ENCODE data around the gene TRIM15.
"Not testable (repeated sequence)": the region's sequence is repeated elsewhere in the genome, so short reads cannot be mapped to it uniquely, and the experiment has no call there.

TRIM15 gene

GRCh38 chr6:30162265-30163089, 869 bp upstream of the TRIM15 start:
- DNase-seq (ENCODE audit: low read depth, low spot score) = no peak

DNA sequence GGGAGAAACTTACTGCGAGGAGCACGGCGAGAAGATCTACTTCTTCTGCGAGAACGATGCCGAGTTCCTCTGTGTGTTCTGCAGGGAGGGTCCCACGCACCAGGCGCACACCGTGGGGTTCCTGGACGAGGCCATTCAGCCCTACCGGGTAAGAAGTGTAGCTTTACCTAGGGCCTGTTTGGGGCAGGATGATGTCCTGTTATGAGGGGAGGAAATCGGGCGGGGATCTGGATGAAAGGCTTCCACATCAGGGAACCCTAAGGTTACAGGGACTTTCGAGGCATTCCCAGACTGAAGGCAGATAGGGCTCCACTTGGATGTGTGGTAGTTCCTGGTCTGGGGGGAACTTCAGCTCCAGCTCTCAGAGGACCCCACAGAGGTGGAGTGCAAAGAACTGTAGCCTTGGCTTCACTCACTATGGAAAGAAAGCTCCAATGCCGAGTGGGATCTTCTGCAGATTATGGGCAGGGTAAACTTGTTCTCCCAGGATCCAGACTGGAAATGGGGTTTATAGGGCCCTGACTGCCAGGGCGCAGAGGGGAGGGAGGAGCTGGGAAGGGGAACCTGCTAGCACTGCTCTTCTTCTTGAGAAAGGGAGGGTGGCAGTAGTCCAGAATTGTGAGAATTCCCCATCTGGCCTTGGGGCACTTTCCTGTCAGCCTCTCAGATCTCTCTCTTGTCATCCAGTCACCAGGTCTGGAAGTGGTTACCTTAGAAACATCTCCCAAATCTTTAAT, 740 bp downstream of the TRIM15 start:
- DNase-seq (ENCODE audit: low read depth, low spot score) = no peak

DNA sequence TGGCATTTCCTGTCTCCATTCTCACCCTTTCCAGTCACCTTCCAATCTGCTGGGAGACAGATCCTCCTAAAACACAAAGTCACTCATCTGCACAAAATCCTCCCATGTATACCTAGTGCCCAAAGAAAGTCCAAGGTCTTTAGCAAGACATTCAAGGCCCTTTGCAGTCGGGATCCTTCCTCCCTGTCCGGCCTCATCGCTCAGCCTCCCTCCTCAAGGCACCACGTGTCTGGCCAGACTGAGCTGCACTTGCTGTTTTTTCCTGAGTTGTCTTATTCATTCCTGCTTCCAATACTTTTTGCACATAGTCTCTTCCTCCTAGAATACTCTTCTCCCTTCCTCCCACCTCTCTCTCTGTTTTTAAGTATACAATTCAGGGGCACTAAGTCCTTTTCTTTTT, 1.4 kb downstream of the TRIM15 start:
- no peak for DNase-seq (ENCODE audit: low read depth, low spot score)

- not testable (repeated sequence) for DNase-seq (ENCODE audit: low read depth, low spot score)
Measured at GRCh38 chr6:30165238-30165637, 1.9 kb downstream of the TRIM15 start.

- DNase-seq (ENCODE audit: low read depth, low spot score) = no peak
Measured at GRCh38 chr6:30167101-30167500, 3.8 kb downstream of the TRIM15 start.

DNA sequence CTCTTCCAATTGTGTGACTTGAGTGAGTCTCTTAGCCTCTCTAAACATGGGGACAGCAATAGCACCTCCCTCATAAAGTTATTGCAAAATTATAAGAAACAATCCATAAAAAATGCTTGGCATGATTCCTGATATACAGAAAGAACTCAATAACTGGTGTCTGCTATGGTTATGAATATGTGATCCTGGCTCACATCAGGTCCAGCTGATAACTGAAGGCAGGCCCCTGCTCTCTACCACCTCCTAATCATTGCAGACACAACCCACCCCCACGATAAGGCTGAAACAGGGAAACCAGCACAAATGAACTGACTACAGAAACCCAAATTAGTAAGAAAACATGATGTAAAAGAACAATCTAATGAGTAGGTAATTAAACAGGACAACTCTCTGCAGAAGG, 5.4 kb downstream of the TRIM15 start:
- DNase-seq (ENCODE audit: low read depth, low spot score) = no peak

- DNase-seq (ENCODE audit: low read depth, low spot score) = no peak
Measured at GRCh38 chr6:30169658-30170614, 6.6 kb downstream of the TRIM15 start.

DNA sequence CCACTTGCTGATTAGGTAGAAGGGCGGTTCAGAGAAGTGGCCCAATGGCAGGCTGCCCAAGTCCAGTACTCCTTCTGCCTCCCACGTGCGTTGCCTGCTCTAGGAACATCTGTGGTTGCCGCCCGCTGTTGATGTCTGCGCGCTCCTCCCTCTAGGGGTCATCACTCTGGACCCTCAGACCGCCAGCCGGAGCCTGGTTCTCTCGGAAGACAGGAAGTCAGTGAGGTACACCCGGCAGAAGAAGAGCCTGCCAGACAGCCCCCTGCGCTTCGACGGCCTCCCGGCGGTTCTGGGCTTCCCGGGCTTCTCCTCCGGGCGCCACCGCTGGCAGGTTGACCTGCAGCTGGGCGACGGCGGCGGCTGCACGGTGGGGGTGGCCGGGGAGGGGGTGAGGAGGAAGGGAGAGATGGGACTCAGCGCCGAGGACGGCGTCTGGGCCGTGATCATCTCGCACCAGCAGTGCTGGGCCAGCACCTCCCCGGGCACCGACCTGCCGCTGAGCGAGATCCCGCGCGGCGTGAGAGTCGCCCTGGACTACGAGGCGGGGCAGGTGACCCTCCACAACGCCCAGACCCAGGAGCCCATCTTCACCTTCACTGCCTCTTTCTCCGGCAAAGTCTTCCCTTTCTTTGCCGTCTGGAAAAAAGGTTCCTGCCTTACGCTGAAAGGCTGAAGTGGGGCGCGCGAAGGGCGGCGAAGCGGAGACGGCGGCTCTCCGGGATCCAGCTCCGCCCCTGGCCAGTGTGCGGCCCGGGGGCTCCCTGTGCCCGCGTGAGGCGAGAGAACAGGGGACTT, 8.5 kb downstream of the TRIM15 start:
- DNase-seq (ENCODE audit: low read depth, low spot score) = no peak

DNA sequence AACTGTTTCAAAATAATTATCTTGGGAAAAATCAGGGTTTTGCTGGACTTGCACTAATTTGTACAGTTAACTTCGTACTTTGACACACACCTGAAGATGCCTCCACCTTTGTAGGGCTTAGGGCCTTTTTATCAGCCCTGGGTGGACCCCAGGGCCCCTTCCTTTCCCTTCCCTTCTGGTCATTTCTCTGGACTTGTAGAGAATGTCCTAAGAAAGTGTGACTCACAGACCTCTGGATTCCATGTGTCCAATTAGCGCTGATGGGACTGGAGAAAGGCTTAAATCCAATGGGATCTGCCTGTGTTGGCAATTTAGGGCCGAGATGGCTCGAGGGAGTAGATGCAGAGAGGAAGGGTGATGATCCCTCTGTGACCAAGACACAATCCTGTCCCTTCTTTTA, 9.3 kb downstream of the TRIM15 start:
- no peak for DNase-seq (ENCODE audit: low read depth, low spot score)

- no peak for DNase-seq (ENCODE audit: low read depth, low spot score)
Measured at GRCh38 chr6:30175765-30176164, 12.4 kb downstream of the TRIM15 start.

GRCh38 chr6:30178837-30179236, 15.5 kb downstream of the TRIM15 start:
- DNase-seq (ENCODE audit: low read depth, low spot score) = no peak

GRCh38 chr6:30180145-30180544, 16.8 kb downstream of the TRIM15 start:
- no peak for DNase-seq (ENCODE audit: low read depth, low spot score)

- no peak for DNase-seq (ENCODE audit: low read depth, low spot score)
Measured at GRCh38 chr6:30184417-30185031, 21.2 kb downstream of the TRIM15 start.

GRCh38 chr6:30185846-30186484, 22.6 kb downstream of the TRIM15 start:
- DNase-seq (ENCODE audit: low read depth, low spot score) = no peak

DNA sequence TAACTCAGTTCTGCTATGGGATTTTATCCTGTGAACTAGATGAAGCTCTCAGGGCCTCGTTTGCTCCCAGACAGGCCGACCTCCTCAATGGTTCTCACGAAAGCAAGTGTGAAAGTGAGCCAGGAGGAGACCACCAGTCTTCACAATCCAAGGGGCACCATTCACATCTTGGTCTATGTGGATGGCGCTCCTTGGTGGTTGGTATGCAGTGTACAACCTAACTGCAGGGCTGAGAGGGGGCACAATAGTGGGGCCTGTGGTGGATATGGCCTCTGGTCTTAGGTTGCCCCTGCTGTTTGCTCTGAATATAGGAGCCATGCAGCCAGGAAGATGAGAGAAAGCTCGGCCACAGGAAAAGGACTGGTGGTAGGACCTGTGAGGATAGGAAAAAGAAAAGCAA, 25.2 kb downstream of the TRIM15 start:
- no peak for DNase-seq (ENCODE audit: low read depth, low spot score)

DNA sequence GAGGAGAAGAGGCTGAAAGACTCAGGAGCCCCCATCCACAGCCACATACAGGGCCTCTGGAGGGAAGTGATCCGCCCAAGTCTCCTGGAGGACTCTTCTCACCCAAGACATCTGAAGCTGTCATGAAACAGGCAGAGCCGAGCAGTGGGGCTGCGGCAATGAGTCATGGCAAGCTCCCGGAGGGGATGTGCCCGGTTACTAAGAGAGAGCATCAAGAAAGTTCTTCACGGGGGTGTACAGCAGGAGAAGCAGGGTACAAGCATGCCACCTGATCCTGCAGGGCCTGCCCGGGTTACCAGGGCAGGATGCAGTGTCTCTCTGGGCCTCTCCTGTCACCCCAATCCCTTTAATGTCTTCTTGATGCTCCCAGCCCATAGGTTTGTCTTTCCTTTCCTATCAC, 28.7 kb downstream of the TRIM15 start:
- no peak for DNase-seq (ENCODE audit: low read depth, low spot score)

DNA sequence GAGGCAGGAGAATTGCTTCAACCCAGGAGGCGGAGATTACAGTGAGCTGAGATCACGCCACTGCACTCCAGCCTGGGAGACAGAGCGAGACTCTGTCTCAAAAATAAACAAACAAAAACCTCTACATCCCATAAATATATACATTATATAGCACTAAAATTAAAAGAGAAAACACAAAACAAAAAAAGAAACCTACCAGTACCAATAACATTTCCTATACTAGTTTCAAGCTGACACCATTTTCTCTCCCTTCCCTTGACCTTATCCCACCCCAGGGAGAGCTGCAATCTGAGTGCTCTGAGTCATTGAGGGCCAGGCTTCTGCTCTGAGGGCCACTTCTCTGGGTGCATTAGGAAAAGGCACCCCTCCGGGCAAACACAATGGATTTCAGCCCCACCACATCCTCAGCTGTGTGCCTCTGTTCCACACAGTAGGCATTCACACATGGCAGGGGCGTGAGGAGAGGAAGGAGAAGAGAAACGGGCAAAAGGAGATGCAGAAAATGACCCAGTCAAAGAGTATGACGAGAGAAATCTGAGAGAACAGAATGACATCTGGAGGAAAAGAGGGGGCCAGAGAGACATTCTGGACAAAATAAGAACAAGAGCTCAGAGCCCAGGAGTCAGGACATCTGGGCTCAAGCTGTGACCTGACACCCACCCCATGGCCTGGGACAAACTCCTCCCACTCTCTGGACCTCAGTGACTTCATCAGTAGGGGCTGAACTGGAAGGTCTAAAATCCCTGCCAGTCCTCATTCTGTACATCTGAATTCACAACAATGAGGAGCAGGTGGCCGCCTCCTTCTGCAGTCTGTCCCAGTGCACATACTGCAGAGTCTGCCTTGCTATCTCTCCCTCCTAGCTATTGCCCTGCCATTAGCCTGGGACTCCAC, 31.7 kb downstream of the TRIM15 start:
- no peak for DNase-seq (ENCODE audit: low read depth, low spot score)

DNA sequence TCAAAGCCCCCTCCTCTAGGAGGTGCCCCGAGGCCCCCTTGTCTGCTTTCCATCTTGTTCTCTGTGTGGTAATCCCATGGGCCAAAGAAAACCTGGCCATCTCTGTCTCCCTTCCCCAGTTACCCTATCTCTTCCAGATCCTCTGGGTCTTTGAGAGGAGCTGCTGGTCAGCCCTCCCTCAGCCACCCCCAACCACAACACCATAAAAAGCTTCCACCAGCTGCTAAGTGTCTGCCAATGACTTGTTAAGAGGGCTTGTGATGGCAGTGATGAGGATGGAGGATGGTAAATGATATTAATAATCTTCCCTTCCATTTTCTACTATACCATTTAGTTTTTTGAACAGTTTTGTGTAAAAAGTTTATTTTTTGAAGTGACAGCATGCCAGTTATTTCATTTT, 32.6 kb downstream of the TRIM15 start:
- DNase-seq (ENCODE audit: low read depth, low spot score) = no peak

DNA sequence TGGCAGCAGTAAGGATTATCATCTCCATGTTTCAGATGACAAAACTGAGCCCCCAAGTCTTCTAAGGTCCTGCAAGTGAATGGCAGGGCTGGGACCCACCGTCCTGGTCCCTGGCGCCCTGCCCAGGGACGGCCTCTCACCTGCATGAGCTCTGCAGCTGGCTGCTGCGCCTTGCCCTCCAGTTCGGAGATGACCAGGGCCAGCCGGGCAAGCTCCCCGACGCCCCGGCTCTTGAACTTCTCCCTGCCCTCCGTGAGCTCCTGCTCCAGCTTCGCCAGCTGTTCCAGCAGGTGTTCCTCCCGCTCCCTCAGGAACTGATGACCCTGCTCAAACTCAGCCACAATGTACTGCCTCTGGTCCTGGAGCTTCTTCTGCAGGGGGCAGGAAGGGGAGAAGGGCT, 33.0 kb downstream of the TRIM15 start:
- no peak for DNase-seq (ENCODE audit: low read depth, low spot score)

All from activated naive CD8-positive, alpha-beta T cell treated with anti-CD3 and anti-CD28 coated beads, Interleukin-2, amount 50 U/mL, for 16 hours (primary cell).